Measurements from ENCODE around the gene CTXN1.
A peak's percentile ranks its signal among the peaks of the same experiment; 100 is the strongest.
"Not testable (repeated sequence)": the region's sequence is repeated elsewhere in the genome, so short reads cannot be mapped to it uniquely, and the experiment has no call there.

Gene CTXN1

GRCh38 chr19:7944177-7944761, 18.3 kb upstream of the CTXN1 start:
- DNase-seq = peak; percentile 89

GRCh38 chr19:7943444-7944176, 17.7 kb upstream of the CTXN1 start, which contains the start of gene TIMM44:
Gene TIMM44, minus strand, starts transcription at chr19:7943666. Its CDS starts 15 bp downstream, at chr19:7943651.
- DNase-seq = peak; percentile 99

GRCh38 chr19:7942981-7943443, 17.1 kb upstream of the CTXN1 start:
- DNase-seq = no peak

- no peak for DNase-seq
Measured at GRCh38 chr19:7941895-7942596, 16.1 kb upstream of the CTXN1 start.

- no peak for DNase-seq
Measured at GRCh38 chr19:7940841-7941240, 14.9 kb upstream of the CTXN1 start.

GRCh38 chr19:7934766-7935165, 8.8 kb upstream of the CTXN1 start:
- no peak for DNase-seq

- DNase-seq = no peak
Measured at GRCh38 chr19:7933828-7934725, 8.1 kb upstream of the CTXN1 start.

GRCh38 chr19:7933411-7933810, 7.5 kb upstream of the CTXN1 start:
- DNase-seq = no peak

GRCh38 chr19:7932930-7933300, 7.0 kb upstream of the CTXN1 start:
- DNase-seq = no peak

GRCh38 chr19:7932276-7932929, 6.5 kb upstream of the CTXN1 start:
- no peak for DNase-seq

GRCh38 chr19:7931221-7932061, 5.5 kb upstream of the CTXN1 start:
- DNase-seq = no peak

GRCh38 chr19:7930765-7931164, 4.8 kb upstream of the CTXN1 start:
- DNase-seq = no peak

- not testable (repeated sequence) for DNase-seq
Measured at GRCh38 chr19:7930030-7930429, 4.1 kb upstream of the CTXN1 start.

GRCh38 chr19:7928741-7929701, 3.1 kb upstream of the CTXN1 start:
- peak; percentile 66 for DNase-seq

- no peak for DNase-seq
Measured at GRCh38 chr19:7928334-7928706, 2.4 kb upstream of the CTXN1 start.

- no peak for DNase-seq
Measured at GRCh38 chr19:7927605-7928333, 1.8 kb upstream of the CTXN1 start.

GRCh38 chr19:7926727-7927604, 1.0 kb upstream of the CTXN1 start:
- no peak for DNase-seq

- DNase-seq = peak; percentile 79
Measured at GRCh38 chr19:7925171-7925851, 624 bp downstream of the CTXN1 start.
